Heart right ventricle (tissue), 16 donors: Measurements from ENCODE around the gene TTC23. TPM values are rescaled to one million over a fixed set of nuclear protein-coding genes. Genes with fewer than 3 reads are reported as not detected.

ENCODE experiments used
- ATAC-seq, 8 donors: fragments of 200-7000 bp; cut with Tn5 transposase; one replicate each; pipeline ENCODE4 v1.9.1; 2020; ENCODE audit warnings: mild to moderate bottlenecking in 8 of 8, moderate library complexity in 8 of 8, moderate number of reproducible peaks in 1 of 8
- DNase-seq, 2 donors: peaks; one replicate each; pipeline ENCODE4 v3.0.0-alpha.2; 2020
- H3K27ac ChIP-seq, 10 donors: fragments of 200-600 bp; sonication (generic) in 2 of 10; one replicate each; pipeline versions ENCODE4 v1.5.0 to v1.8.0; 2020 to 2022; ENCODE audit warnings: mild to moderate bottlenecking in 3 of 10
- H3K27me3 ChIP-seq, 7 donors: fragments of 200-600 bp; one replicate each; pipeline ENCODE4 v1.8.0; 2021 to 2022; ENCODE audit warnings: mild to moderate bottlenecking in 2 of 7
- H3K36me3 ChIP-seq, 9 donors: fragments of 200-600 bp; sonication (generic) in 1 of 9; one replicate each; pipeline versions ENCODE4 v1.5.0 to v1.8.0; 2020 to 2022; ENCODE audit warnings: mild to moderate bottlenecking in 2 of 9
- H3K4me1 ChIP-seq, 9 donors: fragments of 200-600 bp; sonication (generic) in 1 of 9; one replicate each; pipeline versions ENCODE4 v1.5.0 to v1.8.0; 2020 to 2022; ENCODE audit warnings: mild to moderate bottlenecking in 4 of 9
- H3K4me3 ChIP-seq, 10 donors: fragments of 200-600 bp; sonication (generic) in 2 of 10; one replicate each; pipeline versions ENCODE4 v1.5.0 to v1.8.0; 2020 to 2022; ENCODE audit warnings: mild to moderate bottlenecking in 7 of 10, moderate library complexity in 2 of 10
- H3K9me3 ChIP-seq, 11 donors: fragments of 200-600 bp in 10 of 11; sonication (generic) in 2 of 11; one replicate each; pipeline versions ENCODE4 v1.5.0 to v1.8.0; 2013 to 2022; ENCODE audit warnings: mild to moderate bottlenecking in 2 of 11, control low read depth in 1 of 11, moderate library complexity in 1 of 11
- WGBS, 2 donors: extraction: QIAGEN DNeasy Blood & Tissue Kit; methylation state at CpG; one replicate each; pipeline ENCODE4 v1.1.7; 2013; ENCODE audit warnings: inconsistent platforms in 1 of 2; 5-methylcytosine and 5-hydroxymethylcytosine counted together
- intact Hi-C, 10 donors: fragments of 100-400 bp; cut with DNase I; formaldehyde crosslinking; loops; one replicate each; pipeline versions ENCODE4 v1.11.1 to v1.14.2; 2022
- polyA plus RNA-seq, 2 donors: library from polyadenylated mRNA; stranded (reverse); fragments of 200-250 nt; gene quantifications; one replicate each; pipeline ENCODE4 v1.2.3, GENCODE V29; 2013
- total RNA-seq, 10 donors: library from RNA; stranded (reverse); fragmentation: NEBNext Ultra II Directional in 3 of 10; extraction: Animal tissue kit (Norgen Biotek cat#: 25700) in 3 of 10; gene quantifications; one replicate each; pipeline versions ENCODE4 v1.2.1 to v1.2.4, GENCODE V29; 2021 to 2023
- TF ChIP-seq, protein P1 (sequence below), 9 donors: fragments of 200-600 bp; sonication (generic) in 2 of 9; IDR thresholded peaks; one replicate each; pipeline versions ENCODE4 v1.5.0 to v1.8.0; 2021 to 2022; ENCODE audit warnings: antibody characterized with exemption in 9 of 9, mild to moderate bottlenecking in 5 of 9, moderate library complexity in 1 of 9
- donor health status: Arrhythmogenic right ventricular cardiomyopathy.
- donor health status: ischemic (EF 13 %, LVEDD 7.1; RV severe dilation, severe dysfunction).
- donor health status: healthy with polysubstance abuse.
- donor health status: DM: no; HTN: yes; CAD: no.
- donor health status: DM: no; HTN: no; CAD: no.
- donor health status: ischemic (EF 25% LVEDD 6.9; RV normal size, moderate dysfunction).
- donor health status: ischemic (EF 25% LVEDD 5.7; RV mildly dilated, moderate dysfunction).
- donor health status: healthy.
- donor health status: DM: yes; HTN: yes; CAD: no.
- donor health status: Ischemic cardiomyopathy.
- donor health status: ischemic (EF 35%, LVEDD 5.7; RV mildly dilated, moderate dysfunction).
- donor health status: nonischemic (EF 11% LVEDD 7.7; RV severe dilation, severe dysfunction).
- donor health status: DM: yes; HTN: yes; CAD: no.
- donor health status: PGD.
- donor health status: ischemic (EF 29% LVEDD 5.4; RV normal size, mild dysfunction).
- donor health status: nonischemic (EF 23%, LVEDD 6.1; RV moderate dilation, normal function).

The TTC23 gene
- total and polyA plus RNA-seq, 12 donors: 6.0 to 16.9 (median 10.9) TPM

DNA sequence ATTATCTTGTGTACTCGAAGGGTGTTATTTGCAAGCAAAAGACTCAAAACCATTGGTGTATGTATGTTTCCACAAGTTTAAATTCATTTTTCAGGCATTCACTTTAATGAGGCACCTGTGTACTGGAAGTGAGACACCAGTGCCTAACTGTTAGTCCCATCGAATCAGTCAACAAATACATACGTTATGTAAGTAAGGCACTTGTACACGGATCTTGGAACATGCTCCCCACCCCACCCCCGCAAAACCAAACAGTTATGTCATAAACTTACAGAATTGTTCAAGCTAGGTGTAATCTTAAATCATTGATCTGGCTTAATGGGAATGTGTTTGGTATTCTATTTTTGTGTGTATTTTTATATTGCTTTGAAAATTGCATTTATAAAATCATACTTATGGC lies 19.1 kb upstream of the TTC23 start:
- Histone ChIP-seq H3K27ac (no peak overlapping the region), H3K27me3 (no peaks in the 10 kb centered on the region), H3K4me1 (peaks cover 0 to 7% (median 0%) of the 10 kb centered on the region in 9 donors), H3K9me3 (no peaks in the 10 kb centered on the region), H3K36me3 (no peaks in the 10 kb centered on the region), H3K4me3 (no peak overlapping the region)
- 76 to 82% methylated on average over 5 of the region's 5 CpGs for WGBS, 2 donors
- DNase-seq (no peak), ATAC-seq (no peak)
- TF ChIP-seq, protein P1, sequence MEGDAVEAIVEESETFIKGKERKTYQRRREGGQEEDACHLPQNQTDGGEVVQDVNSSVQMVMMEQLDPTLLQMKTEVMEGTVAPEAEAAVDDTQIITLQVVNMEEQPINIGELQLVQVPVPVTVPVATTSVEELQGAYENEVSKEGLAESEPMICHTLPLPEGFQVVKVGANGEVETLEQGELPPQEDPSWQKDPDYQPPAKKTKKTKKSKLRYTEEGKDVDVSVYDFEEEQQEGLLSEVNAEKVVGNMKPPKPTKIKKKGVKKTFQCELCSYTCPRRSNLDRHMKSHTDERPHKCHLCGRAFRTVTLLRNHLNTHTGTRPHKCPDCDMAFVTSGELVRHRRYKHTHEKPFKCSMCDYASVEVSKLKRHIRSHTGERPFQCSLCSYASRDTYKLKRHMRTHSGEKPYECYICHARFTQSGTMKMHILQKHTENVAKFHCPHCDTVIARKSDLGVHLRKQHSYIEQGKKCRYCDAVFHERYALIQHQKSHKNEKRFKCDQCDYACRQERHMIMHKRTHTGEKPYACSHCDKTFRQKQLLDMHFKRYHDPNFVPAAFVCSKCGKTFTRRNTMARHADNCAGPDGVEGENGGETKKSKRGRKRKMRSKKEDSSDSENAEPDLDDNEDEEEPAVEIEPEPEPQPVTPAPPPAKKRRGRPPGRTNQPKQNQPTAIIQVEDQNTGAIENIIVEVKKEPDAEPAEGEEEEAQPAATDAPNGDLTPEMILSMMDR (IDR thresholded peaks at IDR 0.05): no peak
- intact Hi-C loops: no loop called here

DNA sequence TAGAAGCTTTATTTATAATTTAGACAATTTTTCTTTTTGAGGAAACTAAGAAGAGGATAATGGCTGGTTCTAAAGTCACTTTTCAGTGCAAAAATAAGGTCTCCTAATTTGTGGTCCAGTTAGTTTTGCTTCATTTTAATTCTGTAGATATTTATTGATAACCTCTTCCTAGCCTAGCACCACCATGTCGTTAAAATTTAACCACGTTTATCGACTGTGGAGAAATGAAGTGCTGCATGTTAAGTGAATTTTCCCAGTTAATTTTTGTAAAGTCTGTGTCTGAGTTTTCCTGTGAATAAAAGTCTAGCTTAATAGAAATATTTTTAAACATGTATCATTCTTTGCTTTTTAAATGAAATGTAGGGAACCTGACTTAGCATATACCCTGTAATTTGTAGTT lies 18.6 kb upstream of the TTC23 start:
- Histone ChIP-seq H3K36me3 (peaks cover 0 to under 1% (median 0%) of the 10 kb centered on the region in 9 donors), H3K27ac (no peak overlapping the region), H3K4me3 (no peak overlapping the region), H3K4me1 (peaks cover 0 to 3% (median 0%) of the 10 kb centered on the region in 9 donors), H3K9me3 (no peaks in the 10 kb centered on the region), H3K27me3 (no peaks in the 10 kb centered on the region)
- 93 to 94% methylated on average over 3 of the region's 3 CpGs for WGBS, 2 donors
- DNase-seq (no peak), ATAC-seq (no peak)
- intact Hi-C loops: no loop called here
- TF ChIP-seq, protein P1 (IDR thresholded peaks at IDR 0.05): no peak

DNA sequence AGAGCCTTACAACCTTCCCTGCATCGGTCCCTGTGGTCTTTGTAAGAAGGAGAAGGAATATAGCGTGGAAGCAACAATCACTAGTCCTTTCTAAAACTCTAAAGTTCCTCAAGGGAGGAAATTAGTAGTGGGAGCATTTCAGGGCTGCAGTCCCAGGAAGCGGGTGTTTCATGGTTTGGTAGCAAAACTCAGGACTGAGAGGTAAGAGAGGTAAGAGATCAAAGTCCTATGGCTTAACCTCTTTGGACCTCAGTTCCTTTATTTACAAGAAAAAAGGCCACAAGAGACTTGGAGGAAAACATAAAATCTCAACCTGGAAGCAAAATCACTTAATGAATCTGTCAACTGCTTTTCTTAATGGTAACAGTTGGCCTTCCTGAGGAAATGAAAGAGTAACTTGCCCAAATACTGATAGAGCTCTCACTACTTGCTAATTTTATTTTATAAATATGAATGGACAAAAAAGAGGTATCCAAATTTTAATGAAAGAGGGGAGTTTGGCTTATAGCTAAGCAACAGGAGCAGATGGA lies 16.2 kb upstream of the TTC23 start:
- H3K27me3 ChIP-seq: no peaks in the 10 kb centered on the region
- H3K9me3 ChIP-seq: no peaks in the 10 kb centered on the region
- intact Hi-C loops: no loop called here
- DNase-seq (no peak), ATAC-seq (no peak)
- 96% methylated on average over 3 of the region's 3 CpGs for WGBS, 2 donors
- peaks cover 0 to 17% (median 0%) of the 10 kb centered on the region in 9 donors for H3K36me3 ChIP-seq
- no peaks in the 10 kb centered on the region for H3K4me1 ChIP-seq
- H3K27ac ChIP-seq: no peak overlapping the region
- H3K4me3 ChIP-seq: no peak overlapping the region
- TF ChIP-seq, protein P1 (IDR thresholded peaks at IDR 0.05): no peak

DNA sequence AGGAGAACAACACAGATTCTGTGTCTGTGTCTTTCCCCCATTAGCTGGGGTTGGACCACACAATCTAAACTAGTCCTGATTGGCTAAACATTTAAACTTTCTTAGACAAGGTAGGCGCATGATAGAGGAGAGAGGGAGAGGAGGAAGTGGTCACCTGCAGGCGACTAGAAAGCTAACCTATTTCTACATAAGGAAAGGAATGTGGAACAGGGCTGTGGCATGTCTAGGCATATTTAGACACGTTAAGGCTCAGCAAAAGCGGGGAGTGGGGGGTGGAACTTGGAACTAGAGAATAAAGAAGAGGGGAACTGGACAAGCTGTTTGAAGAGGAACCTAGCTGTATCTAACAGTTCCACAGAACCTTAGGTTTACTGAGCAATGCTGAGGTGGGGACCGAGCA lies 14.7 kb upstream of the TTC23 start:
- ATAC-seq (peak in 1 of 8 donors; percentile 25), DNase-seq (no peak)
- H3K4me3 ChIP-seq: no peak overlapping the region
- H3K9me3 ChIP-seq: no peaks in the 10 kb centered on the region
- H3K36me3 ChIP-seq: peaks cover 0 to 17% (median 0%) of the 10 kb centered on the region in 9 donors
- H3K27ac ChIP-seq: no peak overlapping the region
- no peaks in the 10 kb centered on the region for H3K27me3 ChIP-seq
- H3K4me1 ChIP-seq: no peaks in the 10 kb centered on the region
- TF ChIP-seq, protein P1 (IDR thresholded peaks at IDR 0.05): no peak
- intact Hi-C loops: no loop called here
- 83 to 86% methylated on average over 5 of the region's 5 CpGs for WGBS, 2 donors
